IPS-20b (cell line): Measurements from ENCODE around the gene FCHO2.
"Not testable (repeated sequence)": the region's sequence is repeated elsewhere in the genome, so short reads cannot be mapped to it uniquely, and the experiment has no call there.

Source experiments
- H3K27ac ChIP-seq: one replicate; pipeline ENCODE4 v1.5.1; 2013; ENCODE audit warnings: low read length
- H3K27me3 ChIP-seq: 2 replicates; pipeline ENCODE4 v1.6.1; 2013; ENCODE audit warnings: mild to moderate bottlenecking, low read length, inconsistent platforms; ENCODE audit not compliant: insufficient read depth
- H3K36me3 ChIP-seq: 2 replicates; pipeline ENCODE4 v1.6.1; 2013; ENCODE audit warnings: low read depth, mild to moderate bottlenecking, inconsistent platforms, low read length, moderate library complexity; ENCODE audit not compliant: insufficient read depth
- H3K4me1 ChIP-seq: 2 replicates; pipeline ENCODE4 v1.6.1; 2013; ENCODE audit warnings: mild to moderate bottlenecking, control low read depth, inconsistent platforms, low read length, moderate library complexity; ENCODE audit not compliant: insufficient read depth
- H3K4me3 ChIP-seq: 2 replicates; pipeline ENCODE4 v1.5.1; 2013; ENCODE audit warnings: mild to moderate bottlenecking, low read length, inconsistent platforms
- H3K9ac ChIP-seq: 2 replicates; pipeline ENCODE4 v1.6.1; 2013; ENCODE audit warnings: low read depth, mild to moderate bottlenecking, inconsistent platforms, low read length, moderate library complexity
- H3K9me3 ChIP-seq: 2 replicates; pipeline ENCODE4 v1.6.1; 2013; ENCODE audit warnings: mild to moderate bottlenecking, low read depth, low read length, inconsistent platforms; ENCODE audit not compliant: insufficient read depth

The FCHO2 gene, protein sequence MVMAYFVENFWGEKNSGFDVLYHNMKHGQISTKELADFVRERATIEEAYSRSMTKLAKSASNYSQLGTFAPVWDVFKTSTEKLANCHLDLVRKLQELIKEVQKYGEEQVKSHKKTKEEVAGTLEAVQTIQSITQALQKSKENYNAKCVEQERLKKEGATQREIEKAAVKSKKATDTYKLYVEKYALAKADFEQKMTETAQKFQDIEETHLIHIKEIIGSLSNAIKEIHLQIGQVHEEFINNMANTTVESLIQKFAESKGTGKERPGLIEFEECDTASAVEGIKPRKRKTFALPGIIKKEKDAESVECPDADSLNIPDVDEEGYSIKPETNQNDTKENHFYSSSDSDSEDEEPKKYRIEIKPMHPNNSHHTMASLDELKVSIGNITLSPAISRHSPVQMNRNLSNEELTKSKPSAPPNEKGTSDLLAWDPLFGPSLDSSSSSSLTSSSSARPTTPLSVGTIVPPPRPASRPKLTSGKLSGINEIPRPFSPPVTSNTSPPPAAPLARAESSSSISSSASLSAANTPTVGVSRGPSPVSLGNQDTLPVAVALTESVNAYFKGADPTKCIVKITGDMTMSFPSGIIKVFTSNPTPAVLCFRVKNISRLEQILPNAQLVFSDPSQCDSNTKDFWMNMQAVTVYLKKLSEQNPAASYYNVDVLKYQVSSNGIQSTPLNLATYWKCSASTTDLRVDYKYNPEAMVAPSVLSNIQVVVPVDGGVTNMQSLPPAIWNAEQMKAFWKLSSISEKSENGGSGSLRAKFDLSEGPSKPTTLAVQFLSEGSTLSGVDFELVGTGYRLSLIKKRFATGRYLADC

DNA sequence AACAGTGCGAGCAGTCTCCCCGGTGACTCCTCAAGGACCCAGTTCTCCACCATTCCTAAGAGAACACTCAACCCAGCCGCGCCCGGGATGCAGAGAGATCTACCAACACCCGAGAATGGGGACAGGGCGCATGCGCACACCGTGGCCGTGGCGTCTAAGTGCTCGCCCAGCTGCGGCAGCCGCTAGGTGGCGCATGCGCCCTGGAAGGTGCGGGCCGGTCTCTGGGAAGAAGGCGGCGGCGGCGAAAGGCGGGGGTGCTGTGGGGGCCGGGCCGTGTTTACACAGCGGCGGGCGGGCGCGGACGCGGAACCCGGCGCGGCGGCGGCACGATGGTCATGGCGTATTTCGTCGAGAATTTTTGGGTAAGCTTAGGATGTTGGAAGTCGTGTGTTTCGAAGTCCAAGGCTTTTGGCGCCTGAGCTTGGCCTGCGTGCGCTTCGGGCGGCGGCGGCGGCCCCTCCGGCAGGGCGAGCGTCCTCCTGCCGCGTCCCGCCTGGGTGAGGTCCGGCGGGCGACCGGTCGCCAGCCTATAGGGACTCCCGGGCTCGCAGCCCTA is at the start of gene FCHO2:
Gene FCHO2 (plus strand): TSS at position 274 of the 556 bp plus-strand sequence. CDS start 56 bp downstream, at position 330.
- Histone ChIP-seq H3K36me3 (no peaks in the 10 kb centered on the region), H3K4me1 (peaks cover 14% of the 10 kb centered on the region), H3K27ac (no peak within 1 kb of the TSS), H3K9ac (peak within 1 kb of the TSS; percentile 75), H3K4me3 (peak within 1 kb of the TSS; percentile 70), H3K9me3 (no peaks in the 10 kb centered on the region), H3K27me3 (peaks cover 19% of the 10 kb centered on the region; the same call in 1 of the 2 replicates)

DNA sequence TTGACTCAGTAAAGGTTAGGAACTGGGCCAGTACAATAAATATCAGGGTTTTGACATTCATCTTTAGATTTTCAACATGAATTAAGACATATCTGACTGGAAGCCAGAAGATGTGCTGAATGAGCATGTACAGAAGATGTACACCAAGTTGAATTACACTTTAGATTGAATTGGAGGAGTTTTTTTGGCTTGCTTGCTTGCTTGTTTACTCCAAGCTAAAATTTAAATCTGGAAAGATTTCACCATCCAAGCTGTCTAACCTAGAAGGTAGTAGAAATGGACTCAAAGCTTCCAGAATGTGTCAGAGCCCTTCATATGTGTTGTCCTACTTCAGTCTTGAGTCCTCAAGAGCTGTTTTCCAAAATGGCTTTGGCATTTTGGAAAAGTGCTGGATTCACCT is 49.0 kb upstream of the FCHO2 start:
- Histone ChIP-seq H3K27me3 (no peaks in the 10 kb centered on the region), H3K9ac (no peak overlapping the region), H3K36me3 (peaks cover 90% of the 10 kb centered on the region), H3K4me3 (no peak overlapping the region), H3K4me1 (no peaks in the 10 kb centered on the region), H3K27ac (no peak overlapping the region), H3K9me3 (no peaks in the 10 kb centered on the region)

DNA sequence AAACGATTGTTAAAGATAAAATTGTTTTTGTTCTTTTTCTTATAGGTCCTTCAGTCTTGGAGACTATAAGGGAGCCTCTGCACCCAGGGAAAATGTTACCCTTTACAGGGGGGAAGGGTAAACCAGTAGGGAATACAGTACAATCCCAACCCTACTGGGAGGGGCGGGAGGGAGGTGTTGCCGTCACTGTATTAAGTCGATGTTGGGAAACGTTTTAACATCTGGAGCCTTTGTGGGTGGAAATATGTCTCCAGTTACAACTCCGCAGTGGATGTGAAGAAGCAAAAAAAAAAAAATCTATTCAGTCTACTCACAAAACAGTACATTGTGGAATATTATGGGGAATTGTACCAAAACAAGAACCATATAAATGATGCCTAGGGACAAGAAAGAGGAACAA is 47.2 kb upstream of the FCHO2 start:
- Histone ChIP-seq H3K9ac (no peak overlapping the region), H3K27ac (no peak overlapping the region), H3K27me3 (no peaks in the 10 kb centered on the region), H3K4me1 (no peaks in the 10 kb centered on the region), H3K4me3 (no peak overlapping the region), H3K36me3 (peaks cover 71% of the 10 kb centered on the region), H3K9me3 (no peaks in the 10 kb centered on the region)

DNA sequence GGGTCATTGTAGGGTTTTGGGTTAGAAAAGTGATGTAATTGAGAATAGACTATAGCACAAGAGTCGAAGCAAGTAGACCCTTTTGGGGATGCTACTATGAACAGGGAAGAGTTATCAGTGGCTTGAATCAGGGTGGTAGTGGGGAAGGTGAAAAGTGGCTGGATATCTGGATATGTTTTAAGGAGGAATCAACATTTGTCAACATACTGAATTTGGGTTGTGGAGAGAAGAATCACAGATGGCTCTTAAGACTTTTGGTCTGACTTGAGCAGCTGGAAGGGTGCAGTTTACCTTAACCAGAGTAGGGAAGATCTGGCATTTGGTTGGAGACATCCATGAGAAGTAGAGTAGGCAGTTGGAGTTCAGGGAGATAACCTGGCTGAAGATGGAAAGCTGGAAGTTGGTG is 38.5 kb upstream of the FCHO2 start:
- Histone ChIP-seq H3K4me1 (no peaks in the 10 kb centered on the region), H3K9me3 (no peaks in the 10 kb centered on the region), H3K36me3 (no peaks in the 10 kb centered on the region), H3K27me3 (no peaks in the 10 kb centered on the region), H3K9ac (no peak overlapping the region), H3K27ac (no peak overlapping the region), H3K4me3 (no peak overlapping the region)

DNA sequence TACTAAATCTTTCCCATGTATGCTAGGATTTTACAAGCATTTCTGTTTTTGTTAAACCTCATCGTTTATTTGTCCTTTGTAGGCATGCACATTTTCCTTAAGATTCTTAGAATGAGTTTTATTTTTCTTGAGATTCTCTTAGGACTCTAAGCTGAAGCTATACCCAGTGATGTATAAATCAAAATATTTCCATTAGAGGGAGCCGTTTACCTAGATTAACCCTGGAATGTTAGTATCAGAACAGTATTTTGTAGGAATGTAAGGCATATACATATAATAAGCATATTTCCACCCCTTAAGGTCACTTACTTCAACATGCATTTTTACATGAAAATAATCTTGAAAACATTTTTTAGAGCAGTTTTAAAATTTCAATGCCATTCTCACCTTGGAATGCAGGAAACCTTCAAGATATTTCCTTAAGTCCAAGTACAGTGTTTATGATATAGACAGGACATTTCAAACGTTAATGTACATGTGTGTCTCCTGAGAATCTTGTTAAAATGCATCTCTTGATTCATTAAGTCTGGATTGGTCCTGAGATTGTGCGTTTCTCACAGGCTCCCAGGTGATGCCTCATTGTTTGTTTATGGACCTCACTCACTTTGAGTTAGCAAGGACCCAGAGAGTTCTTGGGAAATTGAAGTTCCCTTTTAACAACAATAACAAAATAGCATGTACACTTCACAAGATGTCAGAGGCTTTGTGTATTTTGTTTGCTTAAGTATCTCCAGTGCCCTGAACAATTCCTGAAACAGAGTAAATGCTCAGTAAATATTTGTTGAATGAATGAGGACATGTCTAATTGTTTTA is 34.9 kb upstream of the FCHO2 start:
- H3K27me3 ChIP-seq: no peaks in the 10 kb centered on the region
- H3K4me1 ChIP-seq: no peaks in the 10 kb centered on the region
- no peak overlapping the region for H3K4me3 ChIP-seq
- H3K9ac ChIP-seq: no peak overlapping the region
- no peaks in the 10 kb centered on the region for H3K36me3 ChIP-seq
- H3K27ac ChIP-seq: no peak overlapping the region
- H3K9me3 ChIP-seq: no peaks in the 10 kb centered on the region

DNA sequence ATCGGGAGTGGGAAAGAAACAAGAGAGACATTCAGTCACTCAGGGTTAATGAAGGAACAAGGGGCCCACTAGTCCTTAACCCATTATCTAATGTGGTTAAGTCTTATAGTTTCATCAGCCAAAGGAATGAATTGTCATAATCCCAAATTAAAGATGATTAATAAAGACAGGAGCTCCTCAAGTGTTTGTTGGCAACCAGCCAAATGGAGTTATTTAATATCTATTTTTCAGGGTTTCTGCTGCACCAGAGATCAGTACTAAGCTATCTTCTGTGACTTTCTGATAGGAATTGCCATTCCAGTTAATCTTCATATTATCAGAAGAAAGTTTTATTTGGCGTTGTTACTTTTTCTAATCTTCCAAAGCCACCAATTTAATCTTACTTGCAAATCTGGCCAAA is 34.0 kb upstream of the FCHO2 start:
- Histone ChIP-seq H3K27ac (no peak overlapping the region), H3K36me3 (no peaks in the 10 kb centered on the region), H3K9ac (no peak overlapping the region)

DNA sequence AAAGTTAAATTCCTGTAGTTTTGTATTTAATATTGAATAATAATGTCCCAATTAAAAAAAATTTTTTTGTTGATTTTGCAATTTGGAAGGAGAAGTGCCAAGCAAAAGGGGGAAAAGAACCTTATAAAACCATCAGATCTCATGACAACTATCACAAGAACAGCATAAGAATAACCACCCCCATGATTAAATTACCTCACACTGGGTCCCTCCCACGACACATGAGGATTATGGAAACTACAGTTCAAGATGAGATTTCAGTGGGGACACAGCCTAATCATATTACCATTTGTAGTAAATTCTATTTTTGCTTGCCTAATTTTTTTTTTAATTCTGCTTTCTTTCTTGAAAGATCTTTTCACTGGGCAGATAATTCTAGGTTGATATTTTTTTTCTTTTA is 33.4 kb upstream of the FCHO2 start:
- Histone ChIP-seq H3K27ac (no peak overlapping the region), H3K9ac (no peak overlapping the region), H3K36me3 (no peaks in the 10 kb centered on the region), H3K27me3 (no peaks in the 10 kb centered on the region), H3K4me1 (no peaks in the 10 kb centered on the region), H3K9me3 (no peaks in the 10 kb centered on the region), H3K4me3 (no peak overlapping the region)

More for the DNA sequence above, 34.0 kb upstream of the FCHO2 start:
- no peaks in the 10 kb centered on the region for H3K27me3 ChIP-seq
- no peaks in the 10 kb centered on the region for H3K4me1 ChIP-seq
- H3K4me3 ChIP-seq: no peak overlapping the region
- H3K9me3 ChIP-seq: no peaks in the 10 kb centered on the region

DNA sequence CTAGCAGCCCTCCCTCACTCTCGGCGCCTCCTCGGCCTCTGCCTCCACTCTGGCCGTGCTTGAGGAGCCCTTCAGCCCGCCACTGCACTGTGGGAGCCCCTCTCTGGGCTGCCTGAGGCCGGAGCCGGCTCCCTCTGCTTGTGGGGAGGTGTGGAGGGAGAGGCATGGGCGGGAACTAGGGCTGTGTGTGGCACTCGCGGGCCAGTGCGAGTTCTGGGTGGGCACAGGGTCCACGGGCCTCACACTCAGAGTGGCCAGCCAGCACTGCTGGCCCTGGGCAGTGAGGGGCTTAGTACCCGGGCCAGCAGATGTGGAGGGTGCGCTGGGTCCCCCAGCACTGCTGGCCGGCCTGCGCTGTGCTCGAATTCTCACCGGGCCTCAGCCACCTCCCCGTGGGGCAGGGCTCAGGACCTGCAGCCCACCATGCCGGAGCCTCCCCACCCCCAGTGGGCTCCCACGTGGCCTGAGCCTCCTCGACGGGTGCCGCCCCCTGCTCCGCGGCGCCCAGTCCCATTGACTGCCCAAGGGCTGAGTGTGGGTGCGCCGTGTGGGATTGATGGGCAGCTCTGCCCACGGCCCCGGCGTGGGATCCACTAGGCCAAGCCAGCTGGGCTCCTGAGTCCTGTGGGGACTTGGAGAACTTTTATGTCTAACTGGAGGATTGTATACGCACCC is 30.4 kb upstream of the FCHO2 start:
- Histone ChIP-seq H3K4me1 (no peaks in the 10 kb centered on the region), H3K27me3 (no peaks in the 10 kb centered on the region), H3K9me3 (no peaks in the 10 kb centered on the region), H3K4me3 (no peak overlapping the region), H3K36me3 (no peaks in the 10 kb centered on the region), H3K9ac (no peak overlapping the region), H3K27ac (no peak overlapping the region)

DNA sequence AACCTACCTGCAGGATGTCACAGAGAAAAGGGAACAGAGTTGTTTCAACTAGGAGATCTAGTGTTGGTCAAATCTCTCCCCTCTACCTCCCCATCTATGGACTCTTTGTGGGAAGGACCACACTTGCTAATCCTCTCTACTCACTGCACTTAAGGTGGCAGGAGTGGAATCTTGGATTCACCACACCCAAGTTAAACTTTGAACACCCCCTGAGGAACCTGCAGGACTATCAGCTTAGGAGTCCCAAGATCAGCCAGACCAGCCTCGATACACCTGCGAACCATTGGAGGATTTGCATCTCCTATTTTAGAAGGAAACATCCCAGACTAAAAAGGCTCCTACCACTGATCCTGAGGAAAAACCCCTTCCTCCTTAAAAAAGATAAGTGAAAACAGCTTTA is 23.2 kb upstream of the FCHO2 start:
- not testable (repeated sequence) for H3K9me3 ChIP-seq, H3K9ac ChIP-seq, H3K4me3 ChIP-seq, H3K36me3 ChIP-seq, H3K4me1 ChIP-seq, H3K27me3 ChIP-seq, H3K27ac ChIP-seq

DNA sequence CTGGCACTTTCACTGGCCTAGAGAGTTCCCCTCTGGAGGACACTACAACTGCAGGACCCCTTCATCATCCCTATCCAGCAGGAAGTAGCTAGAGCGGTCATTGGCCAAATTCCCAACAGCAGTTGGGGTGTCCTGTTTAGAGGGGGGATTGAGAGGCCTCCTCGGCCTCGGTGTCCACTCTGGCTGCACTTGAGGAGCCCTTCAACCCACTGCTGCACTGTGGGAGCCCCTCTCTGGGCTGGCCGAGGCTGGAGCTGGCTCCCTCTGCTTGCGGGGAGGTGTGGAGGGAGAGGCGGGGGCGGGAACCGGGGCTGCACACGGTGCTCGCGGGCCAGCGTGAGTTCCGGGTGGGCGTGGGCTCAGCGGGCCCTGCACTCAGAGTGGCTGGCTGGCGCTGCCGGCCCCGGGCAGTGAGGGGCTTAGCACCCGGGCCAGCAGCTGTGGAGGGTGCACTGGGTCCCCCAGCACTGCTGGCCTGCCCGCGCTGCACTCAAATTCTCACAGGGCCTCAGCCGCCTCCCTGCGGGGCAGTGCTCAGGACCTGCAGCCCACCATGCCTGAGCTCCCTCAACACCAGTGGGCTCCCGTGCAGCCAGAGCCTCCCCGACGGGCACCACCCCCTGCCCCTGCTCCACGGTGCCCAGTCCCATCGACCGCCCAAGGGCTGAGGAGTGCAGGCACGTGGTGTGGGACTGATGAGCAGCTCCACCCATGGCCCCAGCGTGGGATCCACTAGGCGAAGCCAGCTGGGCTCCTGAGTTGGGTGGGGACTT is 20.7 kb upstream of the FCHO2 start:
- H3K27ac ChIP-seq, H3K4me1 ChIP-seq, H3K4me3 ChIP-seq, H3K27me3 ChIP-seq, H3K36me3 ChIP-seq, H3K9ac ChIP-seq, H3K9me3 ChIP-seq: not testable (repeated sequence)
